GM18508 (cell line): ENCODE measurements around the gene SH2D3A.
A peak's percentile ranks its signal among the peaks of the same experiment; 100 is the strongest.
"Not testable (repeated sequence)": the region's sequence is repeated elsewhere in the genome, so short reads cannot be mapped to it uniquely, and the experiment has no call there.

Experiments used
- ATAC-seq: cut with Tn5 transposase; IDR thresholded peaks from one replicate; pipeline ENCODE4 v1.9.1; 2021; ENCODE audit warnings: moderate number of reproducible peaks; ENCODE audit not compliant: insufficient read depth, unreplicated experiment

Gene SH2D3A

GRCh38 chr19:6762253-6762797, 4.9 kb downstream of the SH2D3A start:
- not testable (repeated sequence) for ATAC-seq

- no peak for ATAC-seq
These were observed 6.1 kb downstream of the SH2D3A start for GRCh38 chr19:6761053-6761676.

- no peak for ATAC-seq
These were observed 6.6 kb downstream of the SH2D3A start for GRCh38 chr19:6760606-6761005.

- no peak for ATAC-seq
These were observed 12.4 kb downstream of the SH2D3A start for GRCh38 chr19:6754653-6755463.

- ATAC-seq, result no peak
These were observed 13.1 kb downstream of the SH2D3A start for GRCh38 chr19:6754136-6754535.

- ATAC-seq, result peak; percentile 47
These were observed 13.8 kb downstream of the SH2D3A start for GRCh38 chr19:6753178-6754031.

GRCh38 chr19:6752256-6753177, 14.7 kb downstream of the SH2D3A start:
- no peak for ATAC-seq

- ATAC-seq, result no peak
These were observed 16.0 kb downstream of the SH2D3A start for GRCh38 chr19:6751189-6751588.

GRCh38 chr19:6750062-6750461, 17.2 kb downstream of the SH2D3A start:
- ATAC-seq, result no peak

GRCh38 chr19:6748543-6748942, 18.7 kb downstream of the SH2D3A start:
- not testable (repeated sequence) for ATAC-seq

- no peak for ATAC-seq
These were observed 21.3 kb downstream of the SH2D3A start for GRCh38 chr19:6745965-6746364.

- no peak for ATAC-seq
These were observed 22.6 kb downstream of the SH2D3A start for GRCh38 chr19:6744381-6745301.

- no peak for ATAC-seq
These were observed 23.4 kb downstream of the SH2D3A start for GRCh38 chr19:6743714-6744380.

GRCh38 chr19:6743066-6743465, 24.2 kb downstream of the SH2D3A start:
- ATAC-seq, result no peak

- no peak for ATAC-seq
These were observed 26.5 kb downstream of the SH2D3A start for GRCh38 chr19:6740589-6741343.

- no peak for ATAC-seq
These were observed 27.2 kb downstream of the SH2D3A start for GRCh38 chr19:6739883-6740588.

- ATAC-seq, result no peak
These were observed 27.8 kb downstream of the SH2D3A start, which contains the start of gene TRIP10 for GRCh38 chr19:6739390-6739882. TRIP10 (plus strand) TSS chr19:6739680; CDS start chr19:6739762, 82 bp downstream.
